GM19351 (cell line): ENCODE results near the gene ELAVL3.

ENCODE experiments used
- ATAC-seq: cut with Tn5 transposase; IDR thresholded peaks from one replicate; pipeline ENCODE4 v1.9.1; 2021; ENCODE audit warnings: mild to moderate bottlenecking, moderate library complexity; ENCODE audit not compliant: unreplicated experiment

Gene ELAVL3

DNA sequence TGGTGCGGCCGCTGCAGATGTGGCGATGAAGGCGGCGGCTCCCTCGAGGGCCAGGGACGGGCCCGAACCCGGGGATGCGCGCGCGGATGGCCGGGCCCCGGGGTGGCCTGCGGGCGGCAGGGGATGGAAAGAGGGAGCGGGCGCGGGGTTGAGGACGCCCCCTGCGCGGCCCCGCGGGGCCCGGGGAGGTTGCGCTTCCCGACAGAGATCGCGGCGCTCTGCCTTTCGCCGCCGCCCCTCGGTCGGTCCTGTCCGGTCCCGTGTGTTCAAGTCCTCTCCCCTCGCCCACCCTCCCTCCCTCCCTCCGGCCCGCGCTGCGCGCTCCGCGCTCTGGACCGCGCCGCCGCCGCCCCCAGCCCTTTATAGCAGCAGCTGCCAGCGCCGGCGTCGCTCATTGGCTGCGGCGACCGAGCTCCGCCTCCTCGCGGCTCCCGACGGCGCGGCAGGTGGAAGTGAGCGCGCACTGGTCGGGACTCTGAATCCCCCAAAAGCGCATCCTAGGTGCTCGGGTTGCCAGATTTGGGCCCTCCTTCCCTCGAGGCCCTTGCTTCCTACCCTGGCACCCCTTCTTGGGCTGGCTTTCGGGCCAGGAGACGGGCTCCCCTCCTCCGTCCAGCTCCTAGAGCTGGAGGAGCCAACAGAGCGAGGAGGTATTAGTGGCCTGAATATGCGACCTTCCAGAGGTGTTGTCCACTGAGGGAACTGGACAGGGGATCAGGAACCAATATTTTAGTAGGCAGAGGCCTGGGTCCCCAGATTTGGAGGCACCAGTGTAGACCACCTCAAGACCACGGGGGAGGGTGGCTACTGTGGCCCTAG, at the start of gene ELAVL3:
Gene ELAVL3, minus strand, starts transcription at position 332 of the 819 bp plus-strand sequence. CDS start 438 bp downstream, outside the sequence.
- ATAC-seq, result no peak

DNA sequence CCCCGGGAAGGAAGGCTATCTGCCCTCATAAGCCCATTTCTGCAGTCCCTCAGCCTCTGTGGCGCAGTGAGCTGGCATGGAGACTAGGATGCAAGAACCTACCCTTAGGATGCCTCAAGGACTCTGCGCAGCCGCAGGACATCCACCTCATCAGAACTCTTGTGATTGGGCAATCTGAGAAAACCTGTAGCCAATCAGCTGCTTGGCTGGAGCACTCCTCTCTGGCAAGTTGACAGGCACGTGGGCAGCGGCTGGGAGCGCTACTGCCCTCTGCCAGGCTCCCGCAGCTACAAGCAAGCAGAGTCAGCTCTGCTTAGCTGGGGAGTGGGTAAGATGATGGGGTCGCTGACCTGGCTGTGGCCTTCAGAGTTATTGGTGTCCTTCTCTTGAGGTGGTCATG, 49.6 kb upstream of the ELAVL3 start:
- no peak for ATAC-seq

DNA sequence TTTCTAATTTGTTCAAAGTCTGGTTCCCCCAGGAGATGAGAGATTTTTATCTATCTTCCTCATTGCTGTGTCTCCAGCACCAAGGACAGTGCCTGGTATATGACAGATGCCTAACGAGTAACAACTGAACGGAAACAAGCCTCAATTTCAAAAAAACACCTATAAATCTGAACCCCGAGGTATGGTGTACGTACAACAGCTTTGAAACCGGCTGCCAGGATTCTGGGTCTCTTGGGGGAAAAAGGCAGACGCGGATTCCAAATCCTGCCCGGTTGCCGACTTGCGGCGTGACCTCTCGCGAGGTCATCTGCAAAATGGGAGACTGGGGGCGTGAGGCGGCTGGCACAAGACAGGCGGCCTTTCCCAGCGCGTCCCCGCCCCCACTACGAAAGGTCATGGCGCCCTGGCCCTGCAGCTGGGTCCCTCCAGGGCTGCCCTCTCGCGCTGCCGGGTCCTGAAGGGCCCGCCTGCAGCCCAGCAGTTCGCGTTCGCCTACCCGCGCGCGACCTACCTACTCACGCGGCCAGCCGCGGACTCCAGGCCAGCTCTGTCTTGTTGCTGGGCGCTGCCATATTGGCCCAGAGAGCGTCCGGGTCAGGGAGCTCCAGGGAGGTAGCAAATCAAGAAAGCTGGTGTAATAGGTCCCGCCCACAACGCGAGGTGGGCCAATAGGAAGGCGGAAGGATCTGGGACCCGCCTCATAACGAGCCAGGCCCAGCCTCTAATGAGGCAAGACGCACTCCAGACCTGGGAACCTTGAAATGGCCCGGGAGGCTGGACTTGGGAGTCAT, 47.9 kb upstream of the ELAVL3 start, which contains the start of gene ECSIT:
Gene ECSIT, minus strand, starts transcription at position 584 of the 791 bp plus-strand sequence. CDS start 9,964 bp downstream, outside the sequence.
- peak; percentile 98 for ATAC-seq

DNA sequence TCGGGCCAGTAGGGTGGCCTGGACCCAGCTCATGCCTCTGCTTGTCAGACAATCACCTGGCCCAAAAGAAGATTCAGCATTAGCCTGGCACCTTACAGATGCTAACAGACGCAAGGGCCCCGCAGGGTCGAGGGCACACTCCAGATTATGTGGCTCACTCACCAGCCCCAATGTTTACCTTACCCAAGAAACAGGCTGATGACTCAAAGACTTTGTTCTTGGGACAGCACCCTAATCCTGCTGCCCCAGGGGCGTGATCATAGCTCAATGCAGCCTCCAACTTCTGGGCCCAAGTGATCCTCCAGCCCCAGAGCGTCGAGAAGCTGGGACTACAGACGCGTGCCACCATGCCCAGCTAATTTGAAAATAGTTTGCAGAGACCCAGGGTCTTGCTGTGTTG, 38.3 kb upstream of the ELAVL3 start:
- no peak for ATAC-seq

DNA sequence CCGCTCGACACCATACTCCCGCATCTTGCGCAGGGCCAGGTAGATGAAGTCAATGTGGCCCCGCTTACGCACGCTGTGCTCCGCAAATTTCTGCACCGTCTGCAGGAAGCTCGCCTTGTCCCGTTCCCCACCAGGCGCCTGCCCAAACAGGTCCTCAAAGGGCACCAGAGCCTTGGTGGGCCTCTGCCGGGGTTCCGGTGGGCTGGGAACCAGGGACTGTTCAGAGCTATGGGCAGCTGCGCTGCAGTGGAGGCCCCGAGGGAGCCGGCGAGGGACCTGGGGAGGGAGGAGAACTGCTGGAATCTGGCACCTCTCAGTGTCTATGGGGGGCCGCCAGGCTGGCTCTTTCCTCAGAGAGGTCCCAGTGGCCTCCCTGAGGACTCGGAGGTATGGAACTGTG, 33.1 kb upstream of the ELAVL3 start:
- no peak for ATAC-seq

DNA sequence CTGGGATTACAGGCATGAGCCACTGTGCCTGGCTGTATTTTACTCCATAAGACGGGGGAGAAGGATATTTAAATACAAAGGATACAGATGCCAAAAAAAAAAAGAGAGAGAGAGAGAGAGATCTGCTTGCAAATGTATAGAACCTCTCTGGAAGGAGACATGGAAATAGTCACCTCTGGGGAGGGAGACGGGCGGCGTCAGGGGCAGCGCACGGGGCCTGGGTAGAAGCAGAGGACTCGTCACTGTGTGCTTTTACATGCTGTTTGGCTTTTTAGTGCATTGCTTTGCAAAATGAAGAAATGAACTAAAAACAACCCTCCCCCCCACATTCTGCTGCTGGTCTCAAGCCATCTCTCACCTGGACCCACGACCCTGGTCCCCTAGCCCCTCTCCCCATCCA, 29.6 kb upstream of the ELAVL3 start:
- no peak for ATAC-seq

DNA sequence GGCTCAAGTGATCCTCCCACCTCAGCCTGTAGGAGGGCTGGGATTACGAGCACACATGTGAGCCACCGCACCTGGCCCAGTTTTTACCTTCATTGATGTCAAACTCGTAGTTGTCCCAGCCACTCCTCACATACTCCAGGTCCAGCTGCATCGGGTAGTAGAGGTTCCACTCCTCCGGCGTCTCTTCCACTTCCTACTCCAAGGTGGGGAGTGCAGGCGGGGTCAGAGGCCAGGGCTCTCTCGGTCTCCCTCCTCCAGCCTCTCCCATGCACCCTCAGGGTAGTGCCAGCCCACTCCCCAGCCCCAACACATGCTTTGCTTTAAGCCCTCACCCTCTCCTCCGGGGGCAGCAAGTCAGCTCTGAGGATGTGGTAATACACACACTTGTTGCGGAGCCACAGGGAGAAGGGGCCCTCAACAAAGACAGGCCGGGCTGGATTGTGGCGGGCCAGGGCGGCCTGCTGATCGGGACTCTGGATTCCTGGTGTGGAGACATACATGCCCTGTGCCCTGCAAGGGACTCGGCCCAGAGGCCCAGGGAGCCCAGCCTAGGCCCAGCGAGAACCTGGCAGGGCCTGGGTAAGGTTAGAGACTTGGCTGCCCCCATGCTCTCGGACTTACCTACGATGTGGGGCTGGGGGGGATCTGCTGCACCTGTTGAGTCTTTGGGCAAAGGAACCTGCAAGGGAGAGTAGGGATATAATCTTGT, 26.7 kb upstream of the ELAVL3 start:
- no peak for ATAC-seq

DNA sequence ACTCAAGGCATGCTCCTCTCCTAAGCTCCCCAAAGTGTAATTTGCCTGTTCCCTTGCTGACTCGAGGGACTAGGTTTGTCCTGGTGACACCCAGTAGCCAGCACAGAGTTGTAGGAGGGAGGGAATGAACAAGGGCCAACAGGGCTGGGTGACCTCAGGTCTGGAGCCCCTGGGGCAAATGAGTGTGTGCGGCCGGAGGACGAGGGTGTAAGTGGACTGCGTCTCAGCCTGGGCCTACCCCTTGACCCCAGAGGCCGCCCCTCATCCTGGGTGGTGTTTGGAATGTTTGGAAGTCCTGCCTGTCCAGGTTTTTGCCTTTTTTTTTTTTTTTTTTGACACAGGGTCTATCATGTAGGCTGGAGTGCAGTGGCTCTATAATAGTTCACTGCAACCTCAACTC, 26.1 kb upstream of the ELAVL3 start:
- no peak for ATAC-seq

DNA sequence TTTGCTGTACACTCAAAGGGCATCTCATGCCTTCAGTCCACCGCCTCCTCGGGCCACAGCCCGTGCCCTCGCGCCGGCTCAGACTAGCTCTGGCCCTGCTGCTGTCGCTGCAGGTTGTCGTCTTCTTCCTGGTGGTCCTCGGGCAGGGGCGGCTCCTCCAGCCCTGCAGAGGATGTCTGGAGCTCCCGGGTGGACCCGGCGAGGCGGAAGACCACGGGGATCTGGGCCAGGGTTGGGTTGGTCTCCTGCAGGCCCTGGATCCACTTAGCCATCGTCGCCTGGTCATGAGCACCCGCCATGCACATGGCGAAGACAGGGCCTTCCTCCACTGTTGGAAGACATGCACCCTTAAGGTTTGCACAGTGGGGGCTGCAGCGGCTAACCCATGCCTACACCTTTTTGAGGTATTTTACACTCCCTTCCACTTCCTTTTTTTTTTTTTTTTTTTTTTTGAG, 25.3 kb upstream of the ELAVL3 start:
- peak; percentile 17 for ATAC-seq

DNA sequence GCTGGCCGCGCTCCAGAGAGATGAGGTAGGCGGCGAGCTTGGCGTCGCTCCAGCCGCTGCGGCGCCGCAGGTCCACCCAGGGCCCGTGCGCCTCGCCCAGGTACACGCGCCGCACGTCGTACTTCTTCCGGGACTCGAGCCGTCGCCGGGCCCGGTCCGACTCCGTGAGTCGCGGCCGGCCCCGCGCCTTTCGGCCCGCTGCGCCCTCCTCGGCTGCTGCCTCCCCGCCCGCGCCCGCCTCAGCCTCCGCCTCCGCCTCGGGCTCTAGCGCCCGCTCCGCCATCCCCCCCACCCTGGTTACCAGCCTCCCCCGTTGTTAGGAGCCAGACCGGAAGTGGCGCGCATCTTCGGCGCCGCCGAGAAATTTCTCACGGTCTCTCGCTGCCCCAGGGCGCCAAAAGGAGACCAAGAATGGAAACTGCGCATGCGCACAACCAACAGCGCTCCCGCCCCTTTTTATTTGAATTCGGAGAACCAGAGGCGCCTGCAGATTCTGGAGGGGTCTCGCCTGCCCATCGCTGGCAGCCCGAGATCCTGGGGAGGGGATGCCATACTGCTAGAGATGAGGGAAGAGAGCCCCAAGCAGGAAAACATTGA, 24.8 kb upstream of the ELAVL3 start, which contains the start of gene ZNF653:
Gene ZNF653, minus strand, starts transcription at position 336 of the 597 bp plus-strand sequence. Its CDS starts 53 bp downstream, at position 283.
- peak; percentile 49 for ATAC-seq

DNA sequence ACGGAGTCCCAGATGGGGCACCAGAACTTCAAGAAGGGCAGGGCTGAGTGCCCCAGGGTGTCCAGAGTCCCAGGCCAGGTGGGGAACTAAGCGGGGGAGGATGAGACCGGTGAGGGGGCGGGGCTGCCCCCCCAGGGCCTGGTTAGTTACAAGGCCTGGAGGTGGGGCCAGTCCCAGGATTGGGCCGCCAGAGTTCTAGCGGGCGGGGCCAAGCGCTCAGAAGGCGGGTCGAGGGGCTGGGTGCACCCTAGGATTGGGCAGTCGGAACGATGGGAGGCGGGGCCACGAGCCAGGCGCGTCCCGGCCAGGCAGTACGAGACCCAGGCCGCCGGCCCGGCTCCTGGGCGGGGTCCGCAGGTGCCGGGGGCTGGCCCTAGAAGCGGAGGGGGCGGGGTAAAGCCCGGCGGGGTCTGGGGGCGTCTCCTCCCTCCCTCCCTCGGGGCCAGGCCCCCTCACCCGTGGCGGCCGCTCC, 24.2 kb upstream of the ELAVL3 start:
- peak; percentile 92 for ATAC-seq

DNA sequence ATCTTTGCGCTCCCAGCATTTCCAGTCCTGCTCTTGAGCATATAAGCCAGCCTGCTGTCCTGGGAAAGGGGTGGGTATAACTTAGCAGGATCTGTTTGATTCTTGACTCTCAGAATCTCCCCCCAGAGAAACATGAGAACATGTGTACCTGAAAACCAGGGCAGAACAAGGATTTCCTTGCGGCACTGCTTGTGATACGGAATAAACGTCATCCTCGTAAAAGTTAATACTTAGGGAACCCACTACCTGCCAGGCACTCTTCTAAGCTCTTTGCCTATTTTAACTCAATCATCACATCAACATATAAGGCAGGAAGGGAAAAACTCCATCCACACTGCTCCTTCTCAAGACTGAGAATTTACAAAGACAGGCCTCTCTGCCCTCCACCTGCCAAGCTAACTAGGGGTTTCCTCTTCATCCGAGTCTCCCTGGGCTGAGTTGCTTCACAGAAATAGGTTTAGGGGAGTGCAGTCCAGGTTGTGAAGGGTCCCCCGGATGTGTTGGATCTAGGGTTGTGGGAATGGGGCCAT, 23.7 kb upstream of the ELAVL3 start:
- no peak for ATAC-seq

DNA sequence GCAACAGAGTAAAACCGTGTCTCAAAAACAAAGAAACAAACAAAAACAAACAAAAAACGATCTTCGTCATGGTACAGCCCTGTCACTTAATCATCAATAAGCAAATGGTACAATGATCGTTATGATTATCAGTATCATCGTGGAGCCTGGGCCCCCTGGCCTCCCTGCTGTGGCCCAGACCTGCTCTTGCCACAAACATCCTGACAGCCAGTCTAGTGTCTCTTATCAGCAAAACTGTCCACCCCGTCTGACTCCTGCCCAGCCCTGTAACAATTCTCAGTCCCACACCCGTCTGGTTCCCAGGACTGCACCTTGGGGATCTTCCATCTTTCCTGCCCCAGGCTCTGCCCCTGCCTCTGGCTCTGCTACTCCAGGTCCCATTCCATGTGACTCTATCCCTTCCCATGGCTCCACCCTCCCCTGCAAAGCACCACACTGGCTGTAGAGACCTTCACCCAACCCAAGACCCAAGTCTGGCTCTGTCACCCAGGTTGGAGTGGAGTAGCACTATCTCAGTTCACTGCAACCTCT, 19.1 kb upstream of the ELAVL3 start:
- ATAC-seq, result no peak

DNA sequence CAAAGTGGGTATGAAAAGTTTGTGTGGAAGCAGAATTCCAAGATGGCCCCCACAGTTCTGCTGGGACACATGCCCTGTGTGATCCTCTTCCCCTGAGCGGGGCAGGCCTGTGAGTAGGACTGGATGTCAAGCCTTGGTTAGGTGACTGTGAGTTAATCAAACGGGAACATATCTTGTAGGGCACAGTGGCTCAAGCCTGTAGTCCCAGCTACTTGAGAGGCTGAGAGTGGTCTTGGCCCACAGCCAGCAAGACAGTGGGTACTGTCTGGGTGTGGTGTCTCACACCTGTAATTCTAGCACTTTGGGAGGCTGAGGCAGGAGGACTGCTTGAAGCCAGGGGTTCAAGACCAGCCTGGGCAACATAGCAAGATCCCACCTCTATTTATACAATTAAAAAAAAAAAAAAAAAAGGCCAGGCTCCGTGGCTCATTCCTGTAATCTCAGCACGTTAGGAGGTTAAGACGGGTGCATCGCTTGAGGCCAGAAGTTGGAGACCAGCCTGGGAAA, 18.4 kb upstream of the ELAVL3 start:
- ATAC-seq, result no peak

DNA sequence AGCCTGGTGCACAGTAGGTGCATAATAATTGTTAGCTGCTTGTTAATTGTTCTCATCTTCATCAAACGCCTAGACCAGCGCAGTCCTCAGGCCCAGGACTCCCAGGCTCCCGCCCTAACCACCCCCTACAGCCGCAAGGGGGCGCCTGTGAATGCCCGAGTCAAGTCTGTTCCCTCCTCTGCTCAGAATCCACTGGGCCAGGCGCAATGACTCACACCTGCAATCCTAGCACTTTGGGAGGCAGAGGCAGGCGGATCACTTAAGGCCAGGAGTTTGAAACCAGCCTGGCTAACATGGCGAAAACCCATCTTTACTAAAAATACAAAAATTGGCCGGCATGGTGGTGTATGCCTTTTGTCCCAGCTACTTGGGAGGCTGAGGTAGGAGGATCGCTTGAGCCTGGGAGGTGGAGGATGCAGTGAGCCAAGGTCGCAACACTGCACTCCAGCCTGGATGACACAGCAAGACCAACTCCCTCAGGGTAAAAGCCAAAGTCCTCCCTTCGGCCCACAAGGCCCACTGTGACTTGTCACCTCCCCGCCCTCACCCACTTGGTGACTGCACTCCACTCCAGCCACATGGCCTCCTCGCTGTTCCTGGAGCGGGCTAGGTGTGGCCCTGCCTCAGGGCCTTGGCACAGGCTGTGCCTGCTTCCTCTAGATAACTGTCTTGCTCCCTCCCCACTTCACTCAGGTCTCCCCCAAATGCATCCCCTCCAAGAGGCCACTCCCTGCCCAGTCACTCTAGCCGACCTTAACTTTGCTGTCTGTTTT, 15.7 kb upstream of the ELAVL3 start:
- ATAC-seq, result no peak

DNA sequence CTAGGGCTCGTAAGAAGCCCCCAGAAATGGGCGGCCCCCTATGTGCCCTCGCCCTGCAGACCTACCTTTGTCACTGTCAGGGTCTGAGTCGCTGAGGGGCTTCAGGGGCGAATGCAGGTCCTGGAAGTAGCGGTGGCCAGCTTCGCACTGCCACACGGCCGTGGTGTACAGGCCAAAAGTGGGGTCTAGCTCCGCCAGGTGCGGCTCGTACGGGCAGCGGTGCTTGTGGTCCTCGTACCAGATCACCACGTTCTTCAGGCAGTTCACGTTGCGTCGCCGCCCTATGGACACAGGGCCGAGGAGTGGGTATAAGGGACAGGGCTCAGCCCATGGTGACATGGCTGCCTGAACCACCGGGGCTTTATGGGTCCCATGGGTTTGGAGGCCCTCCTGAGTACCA, 15.0 kb upstream of the ELAVL3 start:
- no peak for ATAC-seq

DNA sequence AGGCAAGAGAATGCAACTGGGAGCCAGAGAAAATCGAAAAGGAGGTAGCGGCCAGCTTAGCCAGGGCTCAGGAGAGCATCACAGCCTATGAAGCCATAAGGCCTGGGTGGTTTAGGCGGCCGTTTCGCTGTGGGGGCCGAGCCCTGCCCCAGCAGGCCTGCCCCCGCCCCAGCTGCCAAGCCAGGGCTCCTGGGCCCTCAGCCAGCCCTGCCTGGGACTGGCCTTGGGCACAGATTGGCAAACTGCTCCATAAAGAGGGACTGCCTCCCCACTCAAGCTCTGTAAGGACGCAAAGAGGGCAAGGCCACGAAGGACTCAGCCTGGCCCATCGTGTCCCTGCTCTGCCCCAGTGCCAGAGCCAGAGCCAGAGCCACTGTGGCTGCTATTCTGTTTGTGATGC, 14.6 kb upstream of the ELAVL3 start:
- ATAC-seq, result no peak

DNA sequence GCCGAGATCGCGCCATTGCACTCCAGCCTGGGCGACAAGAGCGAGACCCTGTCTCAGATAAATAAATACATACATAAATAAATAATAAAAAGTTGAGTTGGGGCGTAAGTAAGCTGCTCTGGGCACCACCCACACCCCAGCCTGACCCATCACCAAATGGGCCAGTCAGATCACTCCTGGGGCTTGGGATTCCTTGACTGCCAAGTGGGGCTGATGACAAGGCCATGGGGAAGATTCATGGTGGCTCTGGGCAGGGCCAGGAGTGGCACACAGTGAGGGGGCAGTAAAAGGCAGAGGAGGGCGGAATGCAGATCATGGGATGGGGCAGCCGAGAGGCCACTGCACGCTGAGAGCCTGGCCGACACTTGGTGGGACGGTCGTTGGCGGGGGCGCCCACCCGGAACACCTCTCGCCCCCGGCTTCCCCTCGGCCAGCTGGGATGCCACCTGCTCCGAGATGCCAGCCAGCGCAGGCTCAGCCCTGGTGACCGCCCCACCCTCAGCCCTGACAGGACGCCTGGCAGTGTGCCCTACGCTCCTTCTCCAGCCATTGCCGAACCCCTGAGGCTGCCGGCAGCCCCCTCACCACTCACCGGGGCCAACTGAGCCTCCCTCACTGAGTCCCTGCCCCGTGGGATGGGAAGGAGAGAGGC, 13.9 kb upstream of the ELAVL3 start:
- ATAC-seq, result no peak

DNA sequence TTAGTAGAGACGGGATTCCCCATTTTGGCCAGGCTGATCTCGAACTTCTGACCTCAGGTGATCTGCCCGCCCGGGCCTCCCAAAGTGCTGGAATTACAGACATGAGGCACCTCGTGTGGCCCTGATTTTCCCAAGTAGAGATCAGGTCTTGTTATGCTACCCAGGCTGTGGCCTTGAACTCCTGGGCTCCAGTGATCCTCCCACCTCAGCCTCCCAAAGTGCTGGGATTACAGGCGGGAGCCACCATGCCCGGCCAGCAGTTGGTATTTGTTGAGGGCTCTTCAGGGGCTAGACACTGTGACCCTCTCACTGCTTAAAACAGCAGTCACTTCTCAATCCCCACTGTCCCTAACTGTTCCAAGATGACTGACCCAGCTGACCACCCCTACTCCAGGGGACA, 8.5 kb upstream of the ELAVL3 start:
- ATAC-seq, result no peak
